HG02763 (cell line): ENCODE data around the gene PIK3R1.

Experiments used
- ATAC-seq: cut with Tn5 transposase; IDR thresholded peaks from one replicate; pipeline ENCODE4 v1.9.1; 2021; ENCODE audit warnings: mild to moderate bottlenecking, moderate library complexity; ENCODE audit not compliant: unreplicated experiment

PIK3R1 gene

DNA sequence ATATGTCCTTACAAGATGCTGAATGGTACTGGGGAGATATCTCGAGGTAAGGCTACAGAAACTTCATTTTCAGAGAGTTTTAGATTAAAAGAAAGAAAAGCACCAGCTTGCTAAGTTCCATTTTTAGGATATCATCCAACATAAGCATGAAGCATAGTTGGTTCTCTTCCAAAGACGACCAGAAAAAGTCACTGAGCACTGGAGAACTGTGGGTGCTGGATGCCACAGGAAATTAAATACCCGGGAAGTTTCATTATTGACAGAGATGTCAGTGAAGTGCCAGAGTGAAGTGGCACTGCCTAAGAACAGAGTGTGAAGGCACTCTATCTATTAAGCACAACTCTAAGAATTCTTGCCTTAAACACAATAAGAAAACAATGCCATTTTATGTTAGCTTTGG lies 76.8 kb downstream of the PIK3R1 start:
- ATAC-seq: no peak

DNA sequence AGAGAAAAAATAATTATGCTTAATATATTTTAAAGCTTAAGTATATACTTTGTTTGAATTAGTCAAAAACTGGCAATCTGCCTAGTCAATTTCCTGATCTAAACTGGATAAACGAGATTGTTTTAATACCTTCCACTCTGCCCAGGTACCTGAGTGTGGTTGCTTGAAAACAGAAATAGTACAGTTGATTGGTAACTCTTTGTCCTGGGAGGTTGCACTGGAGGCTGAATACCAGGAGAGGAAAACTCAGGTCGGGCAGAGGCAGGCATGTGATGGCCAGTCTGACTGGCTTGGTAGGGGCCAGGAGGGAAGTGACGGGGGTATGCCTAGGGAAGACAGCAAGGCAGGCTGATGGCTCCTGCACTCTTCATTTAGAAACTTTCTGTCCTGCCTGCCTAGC lies 80.2 kb downstream of the PIK3R1 start:
- ATAC-seq: no peak

DNA sequence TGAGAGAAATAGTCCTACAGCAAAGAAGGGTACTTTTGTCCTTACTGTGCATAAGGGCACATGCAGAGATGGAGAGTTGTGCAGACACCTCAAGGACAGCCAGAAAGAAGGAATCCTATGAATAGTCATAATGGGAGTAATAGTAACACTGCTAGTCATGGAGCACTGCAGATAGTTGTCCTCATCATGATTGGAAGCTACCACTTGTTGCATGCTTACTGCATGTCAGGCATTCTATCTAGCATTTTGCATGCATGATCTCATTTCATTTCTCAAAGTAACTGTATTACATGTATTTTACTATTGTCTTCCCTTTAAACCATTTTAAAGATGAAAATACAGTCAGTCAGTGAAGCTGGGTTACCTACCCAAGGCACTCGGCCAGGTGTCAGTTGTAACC lies 81.3 kb downstream of the PIK3R1 start:
- no peak for ATAC-seq

DNA sequence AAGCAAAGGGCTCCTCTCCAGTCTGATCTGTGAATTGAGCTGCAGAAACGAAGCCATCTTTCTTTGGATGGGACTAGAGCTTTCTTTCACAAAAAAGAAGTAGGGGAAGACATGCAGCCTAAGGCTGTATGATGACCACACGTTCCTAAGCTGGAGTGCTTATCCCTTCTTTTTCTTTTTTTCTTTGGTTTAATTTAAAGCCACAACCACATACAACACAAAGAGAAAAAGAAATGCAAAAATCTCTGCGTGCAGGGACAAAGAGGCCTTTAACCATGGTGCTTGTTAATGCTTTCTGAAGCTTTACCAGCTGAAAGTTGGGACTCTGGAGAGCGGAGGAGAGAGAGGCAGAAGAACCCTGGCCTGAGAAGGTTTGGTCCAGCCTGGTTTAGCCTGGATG lies 82.1 kb downstream of the PIK3R1 start:
- ATAC-seq: no peak

DNA sequence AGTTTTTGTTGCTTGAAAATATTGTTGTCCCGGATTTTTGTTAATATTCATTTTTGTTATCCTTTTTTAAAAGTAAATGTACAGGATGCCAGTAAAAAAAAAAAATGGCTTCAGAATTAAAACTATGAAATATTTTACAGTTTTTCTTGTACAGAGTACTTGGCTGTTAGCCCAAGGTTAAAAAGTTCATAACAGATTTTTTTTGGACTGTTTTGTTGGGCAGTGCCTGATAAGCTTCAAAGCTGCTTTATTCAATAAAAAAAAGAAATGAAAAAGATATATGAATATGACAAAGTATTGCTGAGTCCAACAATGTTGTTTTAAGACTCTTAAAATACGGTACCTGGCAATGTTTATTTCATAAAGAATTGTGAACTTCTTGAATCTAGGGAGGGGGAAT lies 82.9 kb downstream of the PIK3R1 start:
- ATAC-seq: no peak

DNA sequence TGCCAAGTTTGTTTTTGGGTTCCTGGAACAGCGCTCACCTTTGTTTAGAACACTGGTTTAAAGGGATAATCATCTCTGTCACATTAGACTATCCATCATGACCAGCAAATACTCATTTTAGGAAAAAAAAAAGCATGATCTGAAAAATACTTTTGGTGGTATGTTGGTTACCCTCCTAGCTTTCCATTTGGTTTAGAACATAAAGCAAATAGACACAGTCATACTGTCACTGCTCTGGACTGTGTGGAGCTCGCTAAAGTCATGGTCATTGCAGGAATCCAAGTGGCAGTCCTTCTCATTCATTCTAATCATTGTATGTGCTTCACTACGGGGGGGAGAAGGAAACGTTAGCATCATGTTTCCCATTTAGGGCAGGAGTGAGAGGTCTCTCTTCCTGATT lies 83.5 kb downstream of the PIK3R1 start:
- no peak for ATAC-seq

DNA sequence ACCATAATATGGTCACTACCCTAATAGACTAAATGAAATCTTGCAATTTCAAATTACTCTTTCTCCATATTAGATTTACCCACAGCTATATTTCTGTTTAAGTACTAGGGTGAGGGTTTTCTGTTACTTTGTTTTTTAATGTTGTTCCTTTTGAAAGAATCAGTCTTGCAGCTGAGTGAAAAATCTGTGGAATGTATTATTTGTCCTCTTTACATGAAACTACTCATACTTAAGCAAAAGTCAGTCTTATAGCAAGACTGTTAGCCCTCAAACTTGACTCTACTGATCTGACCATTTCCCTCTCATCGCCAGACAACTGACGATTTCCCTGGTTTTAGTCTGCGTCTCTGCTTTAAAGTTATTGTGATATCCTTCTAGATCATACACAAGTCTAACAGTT lies 84.0 kb downstream of the PIK3R1 start:
- ATAC-seq: no peak

DNA sequence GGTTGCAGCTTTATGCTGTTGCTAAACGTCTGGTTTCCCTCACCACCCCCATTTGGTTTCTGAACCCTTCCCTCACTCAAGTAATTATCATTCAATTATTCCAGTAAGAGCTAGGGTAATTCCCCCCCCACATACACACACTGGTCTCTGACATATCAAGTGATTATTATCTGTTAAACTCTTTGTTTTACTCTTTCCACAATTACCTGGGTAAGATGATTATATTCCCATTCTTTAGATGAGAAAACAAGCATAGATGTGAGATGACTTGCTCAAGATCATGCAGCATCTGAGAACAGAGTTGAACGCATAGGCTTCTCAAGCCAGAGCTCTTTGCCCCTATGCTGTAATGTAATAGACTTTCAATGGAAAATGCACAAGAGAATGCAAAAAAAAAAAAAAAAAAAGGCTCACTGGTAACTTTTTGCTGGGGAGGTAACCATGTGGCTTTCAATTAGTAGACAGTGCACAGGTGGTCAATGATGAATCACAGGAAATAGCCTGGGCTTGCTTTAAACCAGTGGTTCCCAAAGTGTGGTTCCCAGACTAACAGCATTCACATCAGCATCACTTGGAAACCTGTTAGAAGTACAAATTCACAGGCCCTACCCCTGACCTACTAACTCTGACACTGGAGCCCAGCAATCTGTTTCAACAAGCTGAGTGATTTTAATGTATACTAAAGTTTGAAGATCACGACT lies 87.6 kb downstream of the PIK3R1 start:
- ATAC-seq: no peak

DNA sequence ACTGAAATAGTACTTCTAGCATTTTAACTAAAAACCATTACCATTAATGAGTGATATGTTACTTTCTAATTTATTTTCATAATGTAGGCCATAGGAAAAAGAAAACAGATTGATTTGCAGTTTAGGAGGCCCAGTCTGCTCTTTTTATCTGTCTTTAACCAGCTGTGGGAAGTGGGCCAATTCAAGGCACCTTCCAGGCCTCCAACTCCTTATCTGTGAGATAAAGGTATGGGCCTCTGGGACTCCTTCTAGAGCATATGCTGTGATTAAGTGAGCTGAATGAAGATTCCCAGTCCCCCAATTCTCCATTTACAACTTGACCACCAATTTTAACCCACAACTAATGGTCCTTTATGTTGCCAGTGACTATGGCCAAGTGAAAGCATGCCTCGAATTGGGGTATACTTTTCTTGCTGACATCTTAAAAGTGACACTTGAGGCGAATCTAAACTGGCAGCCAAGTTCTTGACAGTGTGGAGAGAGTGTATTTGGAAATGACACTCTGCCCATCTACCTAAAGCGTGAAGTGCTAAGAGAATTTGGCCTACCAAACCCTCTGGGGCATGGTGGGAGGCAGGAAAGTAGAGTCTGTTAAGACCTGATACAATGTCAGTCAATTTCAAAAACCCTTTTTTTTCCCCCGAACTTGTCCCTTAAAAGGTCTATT lies 88.3 kb downstream of the PIK3R1 start:
- no peak for ATAC-seq

DNA sequence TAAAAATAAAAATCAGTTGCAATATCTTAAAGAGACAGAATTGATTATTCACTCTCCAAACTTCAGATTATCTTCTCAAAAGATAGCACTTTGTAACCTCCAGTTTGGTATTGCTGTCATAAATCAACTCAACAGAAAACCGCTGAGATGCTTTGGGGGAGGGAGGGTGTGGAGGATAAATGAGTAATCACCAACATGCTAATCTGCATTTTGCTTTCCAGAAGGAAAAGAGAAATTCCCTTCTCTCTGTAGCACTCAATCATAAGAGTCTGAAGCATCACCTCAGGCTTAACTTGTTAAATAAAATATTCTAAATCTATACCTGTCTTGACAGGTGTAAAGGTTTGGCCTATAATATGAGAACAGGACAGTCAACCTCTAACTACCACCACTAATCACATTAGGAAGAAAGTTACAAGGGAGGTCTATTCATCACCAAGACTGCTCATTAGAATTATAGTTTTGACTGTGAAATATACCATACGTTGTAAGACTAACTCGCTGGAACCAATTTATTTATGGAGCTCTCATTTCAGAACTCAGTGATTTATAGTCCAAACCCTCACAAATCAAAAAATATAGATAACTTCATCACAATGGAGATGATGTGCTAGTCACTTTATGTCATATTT lies 89.0 kb downstream of the PIK3R1 start:
- no peak for ATAC-seq

DNA sequence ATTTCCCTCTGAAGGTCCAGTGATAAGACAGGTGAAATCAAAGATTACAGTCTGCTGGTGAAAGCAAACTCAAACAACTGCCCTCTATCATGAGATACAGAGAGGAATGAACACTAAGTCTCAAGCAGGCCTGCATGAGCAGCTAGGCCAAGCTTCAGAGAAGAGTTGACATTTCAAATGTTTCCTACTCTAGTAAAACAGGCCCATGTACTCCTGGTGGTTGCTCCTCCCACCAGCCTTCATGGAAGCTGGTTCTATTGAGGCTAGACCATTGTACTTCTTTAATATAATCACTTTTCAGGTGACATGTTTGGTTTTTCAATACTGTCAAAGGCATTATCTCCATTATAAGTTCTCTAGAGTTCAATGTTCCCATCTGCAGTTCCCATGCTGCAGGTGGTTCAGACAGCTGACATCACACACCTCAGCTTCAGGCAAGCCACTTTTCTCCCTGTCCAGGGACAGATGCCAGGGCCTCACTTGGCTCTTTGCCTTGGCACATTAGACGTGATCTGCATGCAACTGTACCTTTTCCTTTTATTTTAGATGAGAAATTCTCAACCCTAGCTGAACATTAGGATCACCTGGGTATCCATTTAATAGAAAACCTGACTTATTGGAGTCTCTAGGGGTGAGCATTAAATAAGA lies 89.8 kb downstream of the PIK3R1 start:
- ATAC-seq: no peak

DNA sequence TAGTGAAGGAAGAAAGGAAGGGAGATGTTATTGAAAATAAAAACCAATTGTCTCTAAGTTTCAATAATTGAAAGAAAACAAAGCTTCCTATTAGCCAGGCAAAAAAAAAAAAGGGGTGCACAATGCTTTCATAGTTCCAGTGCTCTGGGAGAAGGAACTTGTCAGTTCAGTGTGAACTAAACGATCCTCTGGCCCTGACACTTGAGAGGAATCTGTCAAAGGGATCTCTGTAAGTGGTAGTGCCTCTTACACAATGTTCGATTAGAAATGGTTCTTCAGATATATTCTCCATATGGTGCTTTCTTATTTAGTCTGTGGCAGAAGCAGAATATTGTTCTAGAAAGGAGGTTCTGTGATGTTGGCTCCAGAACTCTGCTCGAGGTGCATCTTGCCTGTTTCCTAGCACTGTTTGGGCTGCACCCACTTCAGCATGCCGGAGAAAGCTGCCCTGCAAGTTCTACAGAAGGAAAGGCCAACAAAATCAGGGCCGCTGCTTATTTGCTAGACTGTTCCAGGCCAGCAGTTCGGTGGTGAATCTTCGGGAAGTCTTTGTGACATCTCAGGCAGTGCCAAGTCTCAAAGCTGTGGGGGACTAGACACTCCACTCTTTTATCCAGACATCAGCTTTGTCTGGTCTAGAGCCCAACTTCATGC lies 90.9 kb downstream of the PIK3R1 start:
- ATAC-seq: no peak

DNA sequence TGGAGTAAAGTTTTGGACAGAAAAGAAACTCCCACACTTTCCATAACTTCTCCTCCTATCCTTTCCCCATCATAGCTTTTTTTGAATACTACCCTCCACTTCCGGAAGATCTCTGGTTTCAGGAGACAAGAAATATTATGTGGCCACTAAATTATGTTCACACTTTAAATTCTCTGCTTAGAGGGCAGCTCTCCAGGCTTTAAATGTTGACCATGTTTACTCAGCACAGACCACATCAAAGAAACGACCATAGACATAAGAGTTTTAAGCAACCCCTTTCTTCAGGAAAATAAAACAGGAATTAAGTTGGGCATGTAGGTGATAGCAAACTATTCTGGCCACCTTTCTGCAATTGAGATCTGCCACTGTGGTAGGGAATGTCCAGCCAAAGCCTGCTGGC lies 97.8 kb downstream of the PIK3R1 start:
- no peak for ATAC-seq

DNA sequence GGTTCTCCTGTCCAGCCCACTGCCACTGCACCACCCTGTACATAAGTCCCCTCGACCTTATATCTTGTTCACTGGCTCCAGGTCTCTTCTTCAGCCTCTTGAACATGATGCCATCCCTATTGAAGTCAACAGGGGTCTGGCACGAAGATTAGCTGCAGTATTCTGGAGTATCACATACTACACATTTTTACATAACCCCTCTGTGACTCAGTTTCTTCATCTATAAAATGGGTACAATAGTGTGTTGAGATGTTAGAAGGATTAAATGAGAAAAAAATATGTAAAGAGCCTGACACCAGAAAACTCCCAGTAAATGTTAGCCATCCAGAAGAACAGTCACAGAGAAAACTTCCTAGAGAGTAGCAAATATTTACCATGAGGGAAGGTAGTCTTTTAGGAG lies 98.9 kb downstream of the PIK3R1 start:
- no peak for ATAC-seq

DNA sequence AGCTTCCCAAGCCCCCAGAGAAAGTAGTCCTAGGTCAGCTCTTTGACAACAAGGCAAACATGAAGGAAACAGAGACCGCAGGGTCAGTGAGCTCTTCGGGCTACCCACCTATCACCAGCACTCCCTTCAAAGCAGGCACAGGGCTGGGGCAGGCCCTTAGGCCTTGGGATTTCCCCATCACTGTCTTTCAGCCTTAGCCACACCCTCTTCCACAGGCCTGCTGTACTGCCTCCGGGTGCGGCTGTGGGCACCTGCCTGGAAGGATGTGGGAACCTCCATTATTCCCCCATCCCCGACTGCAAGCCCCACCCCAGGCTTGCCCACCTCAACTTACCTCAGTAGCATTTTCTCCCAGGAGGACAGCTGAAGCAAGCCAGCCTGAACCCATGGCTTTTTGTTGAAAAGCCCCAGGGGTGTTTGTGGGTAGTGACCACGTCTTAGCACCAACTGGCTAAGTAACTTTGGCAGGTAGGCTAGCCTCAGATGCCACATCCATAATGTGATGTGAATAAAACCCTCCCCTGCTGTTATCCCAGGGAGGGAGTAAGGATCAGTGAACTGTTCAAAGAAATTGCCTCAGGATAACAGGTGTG lies 100.2 kb downstream of the PIK3R1 start:
- ATAC-seq: peak; percentile 98

DNA sequence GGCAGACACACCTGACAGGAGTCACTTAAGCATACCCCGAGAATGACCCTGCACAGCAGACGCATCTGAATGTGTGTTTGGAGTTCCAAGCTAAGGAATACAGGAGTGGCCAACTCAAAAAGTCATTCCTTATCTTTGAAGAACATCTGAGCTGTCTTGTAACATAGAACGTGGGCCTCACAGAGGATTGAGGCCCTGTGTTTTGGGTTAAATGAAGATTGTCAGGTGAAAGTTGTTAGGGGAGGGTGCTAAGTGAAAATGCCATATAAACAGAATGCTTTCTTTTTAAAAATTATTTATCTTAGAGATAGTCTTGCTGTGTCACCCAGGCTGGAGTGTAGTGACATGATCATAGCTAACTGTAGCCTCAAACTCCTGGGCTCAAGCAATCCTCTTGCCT lies 100.9 kb downstream of the PIK3R1 start:
- no peak for ATAC-seq

DNA sequence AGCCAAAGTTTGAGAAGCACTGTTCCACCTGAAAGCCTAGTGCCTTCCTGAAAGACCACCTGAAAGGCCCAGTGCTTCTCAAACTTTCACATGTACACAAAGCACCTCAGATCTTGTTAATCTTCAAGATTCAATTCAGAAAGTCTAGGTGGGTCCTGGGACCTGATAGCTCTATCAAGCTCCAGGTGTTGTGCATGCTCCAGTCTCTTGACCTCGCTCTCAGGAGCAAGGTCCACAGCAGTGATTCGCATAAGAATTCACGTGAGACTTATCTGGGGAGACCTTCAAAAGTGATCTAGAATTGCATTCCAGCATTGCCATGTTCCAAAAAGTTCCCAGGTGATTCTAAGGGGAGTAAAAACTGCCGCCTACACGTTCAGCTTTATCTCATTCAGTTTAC lies 102.1 kb downstream of the PIK3R1 start:
- no peak for ATAC-seq

DNA sequence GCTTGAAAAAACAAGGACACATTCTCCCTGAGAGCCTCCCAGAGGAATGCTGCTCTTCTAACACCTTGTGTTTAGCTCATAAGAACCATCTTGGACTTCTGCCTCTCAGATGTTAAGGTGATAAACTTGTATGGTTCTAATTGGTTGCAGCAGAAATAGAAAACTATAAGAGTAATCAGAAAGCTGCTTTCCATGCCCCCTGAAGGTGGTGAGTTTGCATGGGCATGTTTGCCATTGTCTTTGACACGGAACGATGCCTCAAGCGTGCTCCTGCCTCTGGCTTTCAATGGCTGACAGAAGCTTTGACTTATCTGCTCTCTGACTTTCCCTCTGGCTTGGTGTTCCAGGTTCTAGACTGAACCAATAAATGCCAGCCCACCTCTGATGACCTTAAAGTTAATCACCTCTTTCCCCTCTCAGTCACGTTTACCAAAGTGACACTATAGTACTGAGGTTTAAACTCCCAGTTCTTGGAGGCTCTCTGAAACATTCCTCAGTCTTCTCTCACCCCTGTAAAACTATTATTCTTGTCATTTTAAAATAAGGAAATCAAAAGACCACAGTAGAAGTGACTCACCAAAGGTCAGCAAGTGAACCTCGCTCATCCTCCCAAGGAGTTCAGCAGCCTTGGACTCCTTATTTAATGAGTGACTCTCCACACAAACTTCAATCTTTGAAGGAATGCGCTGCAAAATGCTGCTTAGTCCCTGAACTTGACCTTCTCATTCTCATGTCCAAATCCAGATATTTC lies 103.6 kb downstream of the PIK3R1 start:
- ATAC-seq: no peak

DNA sequence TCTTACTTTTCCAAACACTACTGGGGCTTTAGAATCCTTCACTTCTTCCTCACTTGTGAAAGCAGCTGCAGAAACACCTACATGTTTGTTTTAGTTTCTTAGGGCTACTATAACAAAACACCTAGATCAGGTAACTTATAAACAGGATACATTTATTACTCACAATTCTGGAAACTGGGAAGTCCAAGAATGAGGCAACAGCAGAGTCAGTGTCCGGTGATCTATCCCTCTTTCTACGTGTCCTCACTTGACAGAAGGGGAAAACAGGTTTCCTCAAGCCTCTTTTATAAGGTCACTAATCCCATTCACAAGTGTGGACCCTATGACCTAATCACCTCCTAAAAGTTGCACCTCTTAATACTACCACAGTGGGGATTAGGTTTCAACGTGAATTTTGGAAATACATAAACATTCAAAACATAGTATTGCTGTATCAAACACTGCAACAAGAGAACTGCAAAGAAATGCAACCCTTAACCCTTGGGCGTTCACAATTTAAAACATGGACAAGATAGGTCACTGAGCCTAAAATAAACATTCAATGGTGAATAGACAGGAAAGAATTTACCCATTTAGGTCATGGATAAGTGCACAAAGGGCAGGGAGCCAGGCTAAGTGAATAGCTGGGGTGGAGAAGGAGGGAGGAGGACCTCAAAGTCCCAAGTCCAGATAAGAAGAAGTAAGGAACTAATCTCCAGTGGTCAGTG lies 104.3 kb downstream of the PIK3R1 start:
- no peak for ATAC-seq
